ENCODE results near the gene DISC1. TPM values are rescaled to one million over a fixed set of nuclear protein-coding genes. Genes with fewer than 3 reads are reported as not detected.

DISC1 gene
- total and polyA plus RNA-seq, 2 of the 13 experiments (the other 11 are each of a cell fraction or from before 2014, with no cell fraction given) = 4.2 to 4.6 TPM

- TF ChIP-seq ATAD3A (CRISPR knock-in tag; IDR thresholded peaks at IDR 0.05) = no peak
- 0 out of 2 replicates have a peak, but pooled peaks have one; percentile 19 for TF ChIP-seq KDM2A (CRISPR knock-in tag; IDR thresholded peaks at IDR 0.05; ENCODE audit: borderline replicate concordance, low read depth)
- no peak for TF ChIP-seq ZNF24 (IDR thresholded peaks at IDR 0.05)
- TF ChIP-seq ZNF335 (CRISPR knock-in tag; IDR thresholded peaks at IDR 0.05) = no peak
- no peak for TF ChIP-seq ZBTB26 (CRISPR knock-in tag; IDR thresholded peaks at IDR 0.05; ENCODE audit: borderline replicate concordance)
- TF ChIP-seq TFE3 (CRISPR knock-in tag; IDR thresholded peaks at IDR 0.05) = no peak; the same call in 1 of the 2 replicates
- TF ChIP-seq ZNF776 (CRISPR knock-in tag; IDR thresholded peaks at IDR 0.05) = no peak
- TF ChIP-seq ATF7-NPFF (CRISPR knock-in tag; IDR thresholded peaks at IDR 0.05; ENCODE audit: low read depth) = no peak
- TF ChIP-seq ARNTL (CRISPR knock-in tag; IDR thresholded peaks at IDR 0.05) = no peak
- TF ChIP-seq PPARG (CRISPR knock-in tag; conservative IDR thresholded peaks at IDR 0.05) = peak; percentile 41; the same call in 1 of the 2 replicates
- no peak for TF ChIP-seq ZNF580 (CRISPR knock-in tag; IDR thresholded peaks at IDR 0.05; ENCODE audit: borderline replicate concordance, low read depth)
- no peak for TF ChIP-seq NKX3-1 (CRISPR knock-in tag; IDR thresholded peaks at IDR 0.05)
- TF ChIP-seq NRL (CRISPR knock-in tag; IDR thresholded peaks at IDR 0.05; ENCODE audit: borderline replicate concordance) = no peak
- TF ChIP-seq REL (CRISPR knock-in tag; conservative IDR thresholded peaks at IDR 0.05) = no peak
- TF ChIP-seq ZSCAN29 (CRISPR knock-in tag; conservative IDR thresholded peaks at IDR 0.05) = no peak
- no peak for TF ChIP-seq ZNF510 (CRISPR knock-in tag; IDR thresholded peaks at IDR 0.05; ENCODE audit: low read depth)
- TF ChIP-seq PRPF4 (IDR thresholded peaks at IDR 0.05; ENCODE audit: low read depth, low read length, poor library complexity, severe bottlenecking) = no peak
- no peak for TF ChIP-seq ZBTB21 (CRISPR knock-in tag; IDR thresholded peaks at IDR 0.05)
- no peak for TF ChIP-seq SIN3A (IDR thresholded peaks at IDR 0.05; ENCODE audit: borderline replicate concordance, low read depth, low read length)
- TF ChIP-seq HNF1A (IDR thresholded peaks at IDR 0.05; ENCODE audit: low read depth) = peak; percentile 63; the same call in 1 of the 2 replicates
- TF ChIP-seq HNF1A (CRISPR knock-in tag; IDR thresholded peaks at IDR 0.05; ENCODE audit: borderline replicate concordance) = peak; percentile 54; the same call in 1 of the 2 replicates
- TF ChIP-seq NFIB (CRISPR knock-in tag; IDR thresholded peaks at IDR 0.05; ENCODE audit: borderline replicate concordance) = no peak
- TF ChIP-seq NCOR1 (IDR thresholded peaks at IDR 0.05; ENCODE audit: borderline replicate concordance, low read length) = peak; percentile 76; the same call in 1 of the 2 replicates
- TF ChIP-seq PAF1 (CRISPR knock-in tag; IDR thresholded peaks at IDR 0.05) = no peak
Observed at GRCh38 chr1:231841616-231842344, 215.2 kb downstream of the DISC1 start (continued).
